Lower leg skin (tissue), 3 donors: ENCODE results near the gene INSYN1.

Experiments
- CTCF ChIP-seq, 3 donors: fragments of 450-650 bp; IDR thresholded peaks; one replicate each; pipeline ENCODE4 v1.5.1; 2016; ENCODE audit warnings: antibody characterized with exemption in 3 of 3, mild to moderate bottlenecking in 3 of 3, moderate library complexity in 2 of 3
- POLR2A ChIP-seq, 2 donors: fragments of 450-650 bp; IDR thresholded peaks; one replicate each; pipeline ENCODE4 v1.6.1; 2016 to 2017; ENCODE audit warnings: antibody characterized with exemption in 2 of 2, mild to moderate bottlenecking in 1 of 2, moderate library complexity in 1 of 2

DNA sequence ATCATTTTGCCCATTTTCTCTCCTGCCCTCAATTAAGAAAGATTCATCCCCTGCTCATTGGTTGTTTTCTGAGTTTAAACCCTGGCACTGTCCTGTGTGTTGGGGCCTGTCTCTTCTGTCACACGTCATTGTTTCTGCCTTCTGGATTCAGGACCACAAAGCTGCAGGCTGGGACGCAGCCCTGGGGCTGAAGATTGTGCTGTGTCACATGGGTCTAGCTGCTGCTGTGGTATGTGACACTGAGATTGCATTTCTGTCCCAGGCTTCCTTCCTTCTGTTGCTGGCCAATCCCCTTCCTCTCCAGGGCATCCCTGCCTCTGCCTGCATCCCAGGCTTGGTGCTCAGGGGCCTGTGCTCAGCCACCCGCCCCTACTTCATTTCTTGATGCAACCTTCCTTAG lies 28.9 kb downstream of the INSYN1 start:
- TF ChIP-seq CTCF (IDR thresholded peaks at IDR 0.05) (no peak), POLR2A (IDR thresholded peaks at IDR 0.05) (no peak)
